Astrocyte (in vitro differentiated cells and primary cell): Measurements from ENCODE around the gene PCDHGA3.

Source experiments
- EZH2 ChIP-seq: IDR thresholded peaks from 2 replicates; pipeline ENCODE4 v1.6.1; 2012; ENCODE audit warnings: mild to moderate bottlenecking, low read length, inconsistent platforms; ENCODE audit not compliant: insufficient read depth
- TF ChIP-seq, protein P1 (sequence below): IDR thresholded peaks from 2 replicates; pipeline ENCODE4 v1.5.1; 2011; ENCODE audit warnings: low read depth, mild to moderate bottlenecking, inconsistent platforms, low read length, moderate library complexity; ENCODE audit not compliant: insufficient read depth

DNA sequence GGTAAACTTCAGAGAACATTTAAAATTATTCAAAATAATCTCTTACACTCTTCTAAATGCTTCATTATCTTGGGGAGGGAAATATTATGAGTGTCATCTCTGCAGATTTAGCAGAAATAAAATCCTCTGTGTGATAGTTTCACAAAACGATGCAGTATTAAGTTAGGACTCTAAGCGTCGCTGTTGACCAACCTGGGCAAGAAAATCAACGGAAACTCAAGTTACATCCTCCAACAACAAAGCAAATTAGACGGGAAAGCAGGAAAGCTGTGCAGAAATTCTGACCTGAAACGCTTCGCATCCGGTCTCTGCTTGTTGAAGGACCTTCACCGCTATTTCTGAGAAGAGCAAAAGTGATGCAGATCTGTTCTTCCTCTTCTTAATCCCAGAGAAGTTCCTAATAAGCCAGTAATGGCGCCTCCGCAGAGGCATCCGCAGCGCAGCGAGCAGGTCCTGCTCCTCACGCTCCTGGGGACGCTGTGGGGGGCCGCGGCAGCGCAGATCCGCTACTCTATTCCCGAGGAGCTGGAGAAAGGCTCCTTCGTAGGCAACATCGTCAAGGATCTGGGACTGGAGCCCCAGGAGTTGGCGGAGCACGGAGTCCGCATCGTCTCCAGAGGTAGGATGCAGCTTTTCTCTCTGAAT is 30.2 kb downstream of the PCDHGA3 start, which contains the start of gene PCDHGA6:
- TF ChIP-seq, protein P1, sequence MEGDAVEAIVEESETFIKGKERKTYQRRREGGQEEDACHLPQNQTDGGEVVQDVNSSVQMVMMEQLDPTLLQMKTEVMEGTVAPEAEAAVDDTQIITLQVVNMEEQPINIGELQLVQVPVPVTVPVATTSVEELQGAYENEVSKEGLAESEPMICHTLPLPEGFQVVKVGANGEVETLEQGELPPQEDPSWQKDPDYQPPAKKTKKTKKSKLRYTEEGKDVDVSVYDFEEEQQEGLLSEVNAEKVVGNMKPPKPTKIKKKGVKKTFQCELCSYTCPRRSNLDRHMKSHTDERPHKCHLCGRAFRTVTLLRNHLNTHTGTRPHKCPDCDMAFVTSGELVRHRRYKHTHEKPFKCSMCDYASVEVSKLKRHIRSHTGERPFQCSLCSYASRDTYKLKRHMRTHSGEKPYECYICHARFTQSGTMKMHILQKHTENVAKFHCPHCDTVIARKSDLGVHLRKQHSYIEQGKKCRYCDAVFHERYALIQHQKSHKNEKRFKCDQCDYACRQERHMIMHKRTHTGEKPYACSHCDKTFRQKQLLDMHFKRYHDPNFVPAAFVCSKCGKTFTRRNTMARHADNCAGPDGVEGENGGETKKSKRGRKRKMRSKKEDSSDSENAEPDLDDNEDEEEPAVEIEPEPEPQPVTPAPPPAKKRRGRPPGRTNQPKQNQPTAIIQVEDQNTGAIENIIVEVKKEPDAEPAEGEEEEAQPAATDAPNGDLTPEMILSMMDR, result peak; percentile 49
- TF ChIP-seq EZH2, result no peak
